Esophagus mucosa (tissue), 1 donor: ENCODE measurements around the gene TSHZ1. TPM values are rescaled to one million over a fixed set of nuclear protein-coding genes. Genes with fewer than 3 reads are reported as not detected.

Source experiments
- ATAC-seq: fragments of 200-7000 bp; cut with Tn5 transposase; one replicate; pipeline ENCODE4 v1.9.1; 2020
- total RNA-seq: library from RNA; stranded (reverse); gene quantifications from one replicate; pipeline ENCODE4 v1.2.4, GENCODE V29; 2023
- donor health status: DM: yes; HTN: yes; CAD: no.

Gene TSHZ1
- total RNA-seq, 1 donor from 2014 or later: 9.2 TPM

- no peak for ATAC-seq
Measured at GRCh38 chr18:75277610-75277928, 67.0 kb downstream of the TSHZ1 start.

- no peak for ATAC-seq
Measured at GRCh38 chr18:75279381-75279780, 68.8 kb downstream of the TSHZ1 start.

- no peak for ATAC-seq
Measured at GRCh38 chr18:75280427-75281280, 70.1 kb downstream of the TSHZ1 start.

- ATAC-seq: no peak
Measured at GRCh38 chr18:75282746-75283145, 72.1 kb downstream of the TSHZ1 start.

- no peak for ATAC-seq
Measured at GRCh38 chr18:75283731-75284130, 73.1 kb downstream of the TSHZ1 start.

- ATAC-seq: no peak
Measured at GRCh38 chr18:75284566-75284965, 74.0 kb downstream of the TSHZ1 start.

GRCh38 chr18:75285876-75286275, 75.3 kb downstream of the TSHZ1 start:
- ATAC-seq: no peak

GRCh38 chr18:75287006-75287405, 76.4 kb downstream of the TSHZ1 start:
- no peak for ATAC-seq

- no peak for ATAC-seq
Measured at GRCh38 chr18:75287700-75288099, 77.1 kb downstream of the TSHZ1 start.

GRCh38 chr18:75289761-75290160, 79.2 kb downstream of the TSHZ1 start:
- ATAC-seq: no peak

GRCh38 chr18:75290737-75291358, 80.3 kb downstream of the TSHZ1 start:
- ATAC-seq: no peak

GRCh38 chr18:75291460-75291859, 80.9 kb downstream of the TSHZ1 start:
- ATAC-seq: no peak

- ATAC-seq: no peak
Measured at GRCh38 chr18:75293591-75293990, 83.0 kb downstream of the TSHZ1 start.

- ATAC-seq: no peak
Measured at GRCh38 chr18:75297731-75298130, 87.1 kb downstream of the TSHZ1 start.

GRCh38 chr18:75304678-75305557, 94.3 kb downstream of the TSHZ1 start:
- ATAC-seq: no peak

- ATAC-seq: no peak
Measured at GRCh38 chr18:75305984-75306383, 95.4 kb downstream of the TSHZ1 start.

- ATAC-seq: no peak
Measured at GRCh38 chr18:75307530-75307929, 96.9 kb downstream of the TSHZ1 start.

- ATAC-seq: no peak
Measured at GRCh38 chr18:75309564-75309963, 99.0 kb downstream of the TSHZ1 start.

- no peak for ATAC-seq
Measured at GRCh38 chr18:75314117-75314516, 103.5 kb downstream of the TSHZ1 start.

GRCh38 chr18:75314606-75315005, 104.0 kb downstream of the TSHZ1 start:
- ATAC-seq: no peak

GRCh38 chr18:75316223-75316622, 105.6 kb downstream of the TSHZ1 start:
- no peak for ATAC-seq

- ATAC-seq: no peak
Measured at GRCh38 chr18:75316826-75317225, 106.2 kb downstream of the TSHZ1 start.

- no peak for ATAC-seq
Measured at GRCh38 chr18:75317300-75317699, 106.7 kb downstream of the TSHZ1 start.
